NCI-H446 (cell line): ENCODE measurements around the gene G3BP1.
"Not testable (repeated sequence)": the region's sequence is repeated elsewhere in the genome, so short reads cannot be mapped to it uniquely, and the experiment has no call there.

Experiments
- DNase-seq, 2 experiments: peaks; one replicate each; lab custom pipeline; 2025; lab: John Stamatoyannopoulos, UW

The G3BP1 gene

GRCh38 chr5:151755383-151755782, 16.4 kb upstream of the G3BP1 start:
- DNase-seq: no peak

GRCh38 chr5:151757233-151758140, 14.3 kb upstream of the G3BP1 start:
- no peak for DNase-seq

- no peak for DNase-seq
Measured at GRCh38 chr5:151758141-151758429, 13.7 kb upstream of the G3BP1 start.

- peak; percentile 54 to 89 for DNase-seq
Measured at GRCh38 chr5:151758430-151759241, 13.1 kb upstream of the G3BP1 start, which contains the start of gene ATOX1. ATOX1 (minus strand) TSS chr5:151758631; CDS start chr5:151758551, 80 bp downstream.

- DNase-seq: no peak
Measured at GRCh38 chr5:151764801-151765200, 7.0 kb upstream of the G3BP1 start.

GRCh38 chr5:151766975-151767374, 4.8 kb upstream of the G3BP1 start:
- no peak for DNase-seq

GRCh38 chr5:151770383-151771258, 1.1 kb upstream of the G3BP1 start:
- peak; percentile 59 to 78 for DNase-seq

- DNase-seq: no peak
Measured at GRCh38 chr5:151772029-151772845, 483 bp downstream of the G3BP1 start.

- no peak for DNase-seq
Measured at GRCh38 chr5:151772846-151773561, 1.2 kb downstream of the G3BP1 start.

- no peak for DNase-seq
Measured at GRCh38 chr5:151773951-151774350, 2.2 kb downstream of the G3BP1 start.

- DNase-seq: no peak
Measured at GRCh38 chr5:151775025-151775606, 3.4 kb downstream of the G3BP1 start.

- no peak for DNase-seq
Measured at GRCh38 chr5:151779531-151780125, 7.9 kb downstream of the G3BP1 start.

GRCh38 chr5:151780348-151780747, 8.6 kb downstream of the G3BP1 start:
- no peak for DNase-seq

GRCh38 chr5:151781201-151781600, 9.4 kb downstream of the G3BP1 start:
- no peak for DNase-seq

- not testable (repeated sequence) for DNase-seq
Measured at GRCh38 chr5:151783664-151784063, 11.9 kb downstream of the G3BP1 start.

- DNase-seq: no peak
Measured at GRCh38 chr5:151784141-151784540, 12.4 kb downstream of the G3BP1 start.

GRCh38 chr5:151786468-151786867, 14.7 kb downstream of the G3BP1 start:
- DNase-seq: no peak

GRCh38 chr5:151787817-151788216, 16.1 kb downstream of the G3BP1 start:
- no peak for DNase-seq

- no peak for DNase-seq
Measured at GRCh38 chr5:151793358-151793757, 21.6 kb downstream of the G3BP1 start.

- DNase-seq: no peak
Measured at GRCh38 chr5:151795426-151795825, 23.7 kb downstream of the G3BP1 start.
